Stimulated activated CD4-positive, alpha-beta T cell treated with anti-CD3 and anti-CD28 coated beads, Interleukin-15, amount 100 ng/mL, for 24 hours (primary cell): ENCODE results near the gene PLEKHN1.
A peak's percentile ranks its signal among the peaks of the same experiment; 100 is the strongest.
"Not testable (repeated sequence)": the region's sequence is repeated elsewhere in the genome, so short reads cannot be mapped to it uniquely, and the experiment has no call there.

Experiments used
- DNase-seq: peaks from one replicate; pipeline ENCODE4 v3.0.0-alpha.2; 2020

The PLEKHN1 gene

DNA sequence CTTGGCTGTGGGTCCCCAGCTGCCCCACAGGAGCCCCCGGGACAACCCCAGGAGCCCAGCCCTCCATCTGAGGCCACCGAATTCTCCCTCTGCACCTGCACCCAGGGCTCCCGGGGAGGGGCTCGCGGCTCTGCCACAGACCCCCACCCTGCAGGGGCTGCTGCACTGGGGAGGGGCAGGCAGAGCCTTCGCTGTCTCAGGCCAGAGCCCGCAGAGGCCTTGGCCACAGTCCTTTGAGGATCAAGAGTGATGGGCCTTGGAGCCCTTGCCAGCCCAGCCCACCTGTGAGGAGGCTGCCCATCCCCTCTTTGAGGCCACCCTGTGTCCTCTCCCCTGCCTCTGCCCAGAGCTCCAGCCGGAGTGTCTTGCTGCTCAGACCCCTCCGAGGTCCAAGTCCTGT lies 9.1 kb downstream of the PLEKHN1 start:
- DNase-seq, result no peak

DNA sequence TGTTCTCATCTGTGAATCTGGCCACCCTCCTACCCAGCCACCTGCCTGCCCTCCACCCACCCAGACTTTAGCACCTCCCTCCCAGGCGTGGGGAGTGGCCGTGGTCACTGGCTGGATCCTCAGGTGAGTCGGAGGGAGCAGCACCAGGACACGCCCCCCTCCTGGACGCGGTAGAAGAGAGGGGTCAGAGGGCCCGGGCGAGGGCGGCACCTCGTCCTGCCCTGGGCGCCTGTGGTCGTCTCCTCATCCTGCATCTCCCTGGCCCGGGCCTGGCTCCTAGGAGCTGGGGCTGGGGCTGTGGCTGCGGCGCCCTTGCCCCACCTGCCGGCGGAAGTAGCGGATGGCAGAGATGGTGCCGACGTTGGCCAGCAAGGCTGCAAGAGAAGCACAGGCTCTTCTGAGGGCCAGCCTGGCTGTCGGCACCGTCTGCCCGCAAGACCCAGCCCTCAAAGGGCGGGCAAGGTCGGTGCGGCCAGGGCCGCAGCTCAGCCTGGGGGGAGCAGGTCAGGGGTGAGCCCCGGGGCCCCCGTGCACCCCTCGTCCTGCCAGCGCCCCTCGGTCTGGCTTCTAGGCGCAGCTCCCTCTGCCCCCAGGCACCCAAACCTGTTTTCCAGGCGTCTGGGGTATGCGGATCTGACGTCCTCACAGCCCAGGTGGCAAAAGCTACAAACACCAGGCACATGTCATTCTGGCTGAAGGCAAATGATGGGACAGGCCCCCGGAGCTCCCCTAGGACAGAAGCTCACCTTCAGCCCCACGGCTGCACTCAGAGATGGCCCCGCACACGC lies 9.8 kb downstream of the PLEKHN1 start:
- peak; percentile 79 for DNase-seq

DNA sequence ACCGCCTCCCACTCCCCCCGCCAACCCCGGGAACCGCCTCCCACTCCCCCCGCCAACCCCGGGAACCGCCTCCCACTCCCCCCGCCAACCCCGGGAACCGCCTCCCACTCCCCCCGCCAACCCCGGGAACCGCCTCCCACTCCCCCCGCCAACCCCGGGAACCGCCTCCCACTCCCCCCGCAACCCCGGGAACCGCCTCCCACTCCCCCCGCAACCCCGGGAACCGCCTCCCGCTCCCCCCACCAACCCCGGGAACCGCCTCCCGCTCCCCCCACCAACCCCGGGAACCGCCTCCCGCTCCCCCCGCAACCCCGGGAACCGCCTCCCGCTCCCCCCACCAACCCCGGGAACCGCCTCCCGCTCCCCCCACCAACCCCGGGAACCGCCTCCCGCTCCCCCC lies 10.5 kb downstream of the PLEKHN1 start:
- DNase-seq, result not testable (repeated sequence)

DNA sequence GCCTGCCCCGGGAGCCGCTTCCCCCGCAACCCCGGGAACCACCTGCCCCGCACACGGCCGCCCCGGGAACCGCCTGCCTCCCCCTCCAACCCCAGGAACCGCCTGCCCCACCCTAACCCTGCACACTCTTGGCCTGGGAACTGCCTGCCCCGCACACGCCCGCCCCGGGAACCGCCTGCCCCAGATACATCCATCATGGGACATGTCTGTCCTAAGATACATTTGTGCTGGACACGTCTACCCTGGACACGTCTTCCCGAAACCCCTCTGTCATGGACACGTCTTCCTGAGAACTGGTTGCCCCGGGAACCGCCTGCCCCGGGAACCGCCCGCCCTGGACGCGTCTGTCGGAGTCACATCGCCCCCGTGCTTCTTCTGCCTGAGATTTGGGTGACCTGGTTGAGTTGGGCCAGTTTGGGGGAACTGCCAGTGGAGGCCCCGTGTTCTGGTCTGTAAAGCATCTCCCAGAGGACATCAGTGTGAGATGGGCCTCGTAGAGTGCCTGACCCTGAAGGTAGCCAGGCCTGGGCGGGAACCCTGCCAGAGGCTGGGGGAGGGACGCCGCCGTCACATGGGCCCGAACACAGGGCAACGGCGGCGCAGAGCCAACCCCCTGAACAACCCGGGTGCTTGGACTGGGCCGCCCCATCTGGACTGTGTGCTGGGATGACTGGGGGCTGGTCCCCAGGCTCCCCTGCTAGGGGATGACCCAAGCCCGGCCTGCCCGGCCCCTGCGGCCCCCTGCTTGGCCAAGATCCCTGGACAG lies 12.0 kb downstream of the PLEKHN1 start:
- no peak for DNase-seq

DNA sequence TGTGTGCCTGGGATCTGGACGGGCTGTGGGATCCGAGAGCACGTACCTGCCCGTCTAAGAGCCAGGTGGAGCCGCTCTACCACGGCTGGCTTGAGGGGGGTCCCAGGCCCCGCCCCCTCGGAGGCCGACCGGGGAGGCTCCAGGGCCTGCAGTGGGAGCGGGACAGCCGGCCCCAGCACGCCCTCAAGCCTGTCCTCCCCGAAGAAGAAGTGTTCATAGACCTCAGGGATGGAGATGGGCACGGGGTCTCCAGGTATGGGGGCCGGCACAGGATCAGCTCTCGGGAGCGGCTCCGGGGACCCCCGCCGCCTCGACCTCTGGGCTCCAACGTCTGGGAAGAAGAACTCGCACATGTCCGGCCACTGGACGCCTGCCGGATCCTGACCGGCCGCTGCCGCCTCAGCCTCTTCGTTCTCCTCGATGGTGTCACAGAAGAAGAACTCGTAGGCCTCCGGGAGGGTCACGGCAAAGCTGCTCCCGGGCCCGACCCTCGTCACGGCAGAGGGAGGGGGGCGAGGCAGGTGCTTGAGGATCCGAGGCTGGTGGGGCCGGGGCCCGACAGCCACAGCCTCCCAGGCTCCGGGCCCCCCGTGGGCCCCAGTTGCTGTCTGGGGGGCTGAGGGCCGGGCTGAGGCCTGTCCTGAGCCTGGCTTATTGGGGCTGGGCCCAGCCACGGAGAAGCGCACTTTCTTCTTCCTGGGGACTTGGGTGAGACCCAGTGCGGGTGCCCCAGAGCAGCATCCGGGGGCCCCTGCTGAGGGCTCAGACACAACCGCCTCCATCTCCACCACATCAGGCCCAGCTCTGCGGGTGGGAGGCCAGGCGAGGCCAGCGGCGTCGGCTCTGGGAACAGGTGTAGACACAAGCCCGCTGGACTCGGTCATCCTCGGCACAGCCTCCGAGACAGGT lies 12.8 kb downstream of the PLEKHN1 start:
- DNase-seq, result no peak

DNA sequence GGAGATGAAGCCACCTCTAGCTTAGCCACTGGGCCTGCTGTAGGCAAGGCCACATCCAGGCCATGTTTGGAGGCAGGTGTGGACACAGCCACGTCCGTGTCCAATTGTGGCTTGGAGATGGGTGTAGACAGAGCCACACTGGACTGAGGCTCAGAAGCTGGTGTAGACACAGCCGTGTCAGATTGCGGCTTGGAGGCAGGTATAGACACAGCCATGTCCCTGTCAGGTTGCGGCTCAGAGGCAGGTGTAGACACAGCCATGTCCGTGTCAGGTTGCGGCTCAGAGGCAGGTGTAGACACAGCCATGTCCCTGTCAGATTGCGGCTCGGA lies 13.4 kb downstream of the PLEKHN1 start:
- no peak for DNase-seq

DNA sequence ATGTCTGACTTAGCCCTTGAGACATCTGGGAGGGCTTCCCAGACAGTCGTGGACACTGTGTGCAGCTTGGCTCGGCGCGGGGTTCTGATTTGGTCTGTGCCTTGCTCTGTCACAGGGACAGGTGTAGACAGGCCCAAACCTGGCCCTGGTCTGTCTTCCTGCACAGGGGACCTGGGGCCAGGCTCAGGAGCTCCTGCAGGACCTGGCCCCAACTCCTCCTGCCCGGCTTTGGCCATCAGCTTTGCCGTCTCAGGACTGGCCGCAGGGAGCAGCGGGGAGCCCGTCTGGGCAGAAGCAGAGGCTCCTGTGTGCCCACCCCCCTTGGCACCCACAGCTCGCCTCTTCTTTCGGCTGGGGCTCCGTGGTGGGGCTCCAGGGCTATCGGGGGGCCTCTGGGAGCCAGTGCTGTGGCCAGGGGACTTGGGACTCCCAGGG lies 13.9 kb downstream of the PLEKHN1 start:
- DNase-seq, result no peak

DNA sequence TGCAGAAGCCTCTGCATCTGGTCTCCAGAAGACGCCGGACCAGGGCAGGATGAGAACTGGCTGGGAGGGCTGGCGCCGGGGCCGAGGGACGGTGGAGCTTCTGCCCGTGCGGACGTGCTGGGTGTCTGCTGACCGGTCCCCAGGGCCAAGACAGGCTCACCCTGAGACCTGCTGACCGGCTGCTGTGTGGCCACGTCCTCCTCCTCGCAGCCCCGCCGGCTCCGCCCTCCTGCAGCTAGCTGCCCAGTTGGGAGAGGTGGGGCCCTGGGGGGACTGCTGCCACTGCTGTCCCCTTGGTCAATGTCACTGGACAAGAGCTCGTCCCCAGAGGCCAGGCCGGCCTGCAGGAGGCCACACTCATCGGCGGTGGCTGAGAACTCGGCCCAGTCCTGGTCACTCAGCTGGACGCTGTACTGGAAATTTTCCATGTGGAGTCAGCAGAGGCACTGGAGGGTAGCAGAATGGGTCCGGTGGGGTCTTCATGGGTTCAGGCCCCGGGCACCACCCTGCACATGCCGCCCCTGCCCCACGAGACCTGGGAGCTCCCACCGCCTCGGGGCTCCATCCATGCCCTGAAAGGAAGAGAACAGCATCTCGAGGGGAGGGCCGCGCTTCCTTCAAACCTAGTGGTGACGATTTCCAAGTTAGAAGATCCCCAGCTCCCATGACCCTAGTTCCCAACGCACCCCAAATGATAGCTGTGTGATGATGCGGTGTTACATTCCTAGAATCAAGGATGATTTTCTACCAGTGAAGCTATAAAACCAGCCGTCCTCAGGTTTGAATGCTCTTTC lies 14.5 kb downstream of the PLEKHN1 start:
- DNase-seq, result no peak

DNA sequence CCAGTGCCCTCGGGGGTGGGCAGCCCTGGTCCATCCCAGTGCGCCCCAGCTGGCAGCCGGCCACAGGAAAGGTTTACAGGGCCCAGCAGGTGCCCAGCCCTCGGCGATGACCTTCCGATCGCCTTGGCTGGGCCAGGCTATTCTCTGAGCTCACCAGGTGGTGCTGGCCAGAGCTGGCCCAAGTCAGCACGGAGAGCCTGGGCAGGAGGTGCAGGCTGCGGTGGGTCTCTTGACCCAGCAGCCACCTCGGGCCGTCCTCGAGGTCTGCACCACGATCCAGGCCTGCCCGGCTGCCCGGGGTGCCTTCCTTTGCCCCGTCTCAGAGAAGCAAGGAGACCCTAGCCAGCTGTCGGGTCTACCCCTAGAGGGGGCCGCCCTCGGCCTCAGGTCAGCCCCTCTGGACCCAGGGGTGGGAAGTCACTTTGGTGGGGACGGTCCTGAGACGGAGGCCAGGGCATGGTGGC lies 15.2 kb downstream of the PLEKHN1 start:
- DNase-seq, result no peak

DNA sequence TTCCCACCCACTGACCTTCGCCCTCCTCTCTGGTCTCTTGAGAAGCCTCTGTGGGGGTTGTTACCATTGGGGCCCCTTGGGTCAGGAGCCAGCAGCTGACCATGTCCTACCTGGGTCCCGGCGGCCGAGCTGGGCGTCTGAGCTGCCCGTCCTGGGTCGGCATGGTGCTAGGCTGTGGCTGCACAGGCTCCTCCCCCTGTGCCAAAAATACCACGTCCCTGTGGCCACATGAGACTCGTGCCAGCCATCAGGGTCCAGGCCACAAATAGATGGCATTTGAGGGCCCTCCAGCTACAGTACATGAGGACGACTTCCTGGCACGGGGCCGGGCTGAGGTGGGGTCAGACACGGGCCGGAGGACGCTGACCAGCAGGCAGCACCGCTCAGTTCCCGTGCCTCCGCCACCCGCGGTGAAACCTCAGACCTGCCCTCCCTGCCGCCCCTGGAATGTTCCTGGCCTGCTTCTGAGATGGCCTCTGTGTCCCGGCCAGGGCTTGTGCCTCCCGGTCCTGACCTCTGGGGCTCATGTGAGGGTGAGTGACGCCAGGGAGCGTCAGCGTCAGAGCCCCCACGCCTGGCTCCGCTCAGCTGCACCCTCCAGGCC lies 15.8 kb downstream of the PLEKHN1 start, which contains the start of gene PERM1:
Gene PERM1 (minus strand): TSS at position 139 of the 604 bp plus-strand sequence. CDS start 1,064 bp downstream, outside the sequence.
- no peak for DNase-seq

DNA sequence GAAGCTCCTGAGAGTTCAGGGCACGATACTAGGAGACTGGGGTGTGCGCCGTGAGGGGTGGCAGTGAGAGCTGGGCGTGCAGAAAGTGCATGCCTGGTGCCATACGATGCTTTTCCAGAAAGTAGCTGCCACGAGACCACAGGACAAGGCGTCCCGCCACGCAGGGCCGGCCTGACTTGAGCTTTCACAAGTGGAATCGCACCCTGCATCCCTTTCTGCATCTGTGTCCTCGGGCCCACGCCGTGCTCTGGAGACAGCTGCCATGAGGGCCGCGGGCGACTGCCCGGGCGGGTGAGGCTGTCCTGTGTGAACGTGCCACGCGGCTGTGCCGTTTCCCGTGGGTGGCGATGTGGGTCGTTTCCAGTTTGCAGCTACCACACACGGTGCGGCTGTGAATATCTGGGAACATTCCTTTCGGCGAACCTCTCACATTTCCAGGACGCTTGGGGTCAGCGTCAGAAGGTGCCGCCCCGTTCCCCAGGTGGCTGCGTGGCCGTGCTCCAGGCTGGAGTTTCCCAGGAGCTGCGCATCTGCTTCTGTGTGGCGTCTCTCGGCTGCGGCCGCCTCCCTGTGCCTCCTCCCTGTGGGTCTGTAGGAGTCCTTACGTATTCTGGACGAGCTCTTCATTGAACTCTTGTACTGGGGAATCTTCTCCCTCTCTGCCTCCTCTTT lies 16.6 kb downstream of the PLEKHN1 start:
- no peak for DNase-seq

DNA sequence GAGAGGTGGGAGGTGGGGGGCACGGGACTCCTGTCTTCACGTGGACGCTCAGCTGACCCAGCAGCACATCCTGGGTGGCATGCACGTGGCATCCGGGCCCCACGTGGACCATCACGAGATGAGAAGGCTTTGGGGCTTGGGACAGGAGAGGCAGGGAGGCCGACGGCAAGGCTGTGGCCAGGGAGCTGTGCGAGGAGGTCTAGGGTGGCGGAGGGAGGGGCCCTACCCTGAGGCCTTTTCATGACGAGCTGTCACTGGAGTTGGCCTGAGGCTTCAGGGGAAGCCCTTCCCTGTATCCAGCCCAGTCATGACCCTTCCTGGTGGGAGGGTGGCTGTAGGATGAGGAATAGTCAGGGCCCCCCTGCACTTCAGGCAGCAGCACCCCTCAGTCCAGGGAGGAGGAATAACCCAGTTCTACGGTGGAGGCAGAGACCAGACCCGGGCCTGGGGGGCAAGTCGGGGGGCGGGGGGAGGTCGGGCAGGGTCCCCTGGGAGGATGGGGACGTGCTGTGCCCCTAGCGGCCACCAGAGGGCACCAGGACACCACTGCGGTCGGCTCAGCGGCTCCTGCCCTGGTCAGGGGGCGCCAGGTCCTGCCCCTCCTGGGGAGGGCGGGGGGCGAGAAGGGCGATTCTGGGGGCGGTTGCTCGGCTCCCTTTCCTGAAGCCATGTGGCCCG lies 17.7 kb downstream of the PLEKHN1 start:
- DNase-seq, result peak; percentile 69

DNA sequence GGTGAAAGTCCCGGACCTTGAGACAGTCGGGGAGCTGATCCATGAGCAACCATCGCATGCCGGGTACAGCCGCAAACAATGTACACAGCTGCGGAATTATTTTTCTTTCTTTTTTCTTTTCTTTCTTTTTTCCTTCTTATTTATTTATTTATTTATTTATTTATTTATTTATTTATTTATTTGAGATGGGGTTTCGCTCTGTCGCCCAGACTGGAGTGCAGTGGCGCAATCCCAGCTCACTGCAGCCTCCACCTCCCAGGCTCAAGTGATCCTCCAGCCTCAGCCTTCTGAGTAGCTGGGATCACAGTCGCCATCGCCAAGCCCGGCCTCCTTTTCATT lies 18.2 kb downstream of the PLEKHN1 start:
- no peak for DNase-seq

DNA sequence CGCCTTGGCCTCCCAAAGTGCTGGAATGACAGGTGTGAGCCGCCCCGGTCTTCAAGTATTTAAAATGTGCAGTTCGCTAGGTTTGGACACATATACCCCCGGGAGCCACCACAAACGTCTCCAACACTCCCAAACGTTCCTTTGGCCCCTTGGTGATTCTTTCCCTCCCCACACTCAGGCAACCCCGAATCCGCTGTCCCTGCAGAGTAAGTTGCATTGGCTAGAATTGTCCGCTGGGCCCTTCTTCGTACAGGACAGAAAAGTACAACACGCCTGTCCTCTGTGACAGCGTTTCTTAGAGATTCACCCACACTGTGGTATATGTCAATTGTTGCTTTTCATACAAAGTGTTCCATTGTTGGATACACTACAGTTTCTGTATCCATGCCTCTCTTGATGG lies 18.8 kb downstream of the PLEKHN1 start:
- no peak for DNase-seq

DNA sequence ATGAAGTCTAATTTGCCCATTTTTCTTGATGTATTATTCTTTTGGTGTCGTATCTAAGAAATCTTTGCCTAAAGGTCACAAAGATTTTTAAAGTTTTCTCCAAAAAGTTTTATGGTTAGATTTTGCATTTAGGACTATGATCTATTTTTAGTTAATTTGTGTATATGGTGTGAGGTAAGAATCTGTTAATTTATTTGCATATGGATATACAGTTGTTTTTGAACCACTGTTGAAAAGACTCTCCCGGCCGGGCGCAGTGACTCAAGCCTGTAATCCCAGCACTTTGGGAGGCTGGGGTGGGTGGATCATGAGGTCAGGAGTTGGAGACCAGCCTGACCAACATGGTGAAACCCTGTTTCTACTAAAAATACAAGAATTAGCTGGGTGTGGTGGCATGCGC lies 21.8 kb downstream of the PLEKHN1 start:
- not testable (repeated sequence) for DNase-seq

DNA sequence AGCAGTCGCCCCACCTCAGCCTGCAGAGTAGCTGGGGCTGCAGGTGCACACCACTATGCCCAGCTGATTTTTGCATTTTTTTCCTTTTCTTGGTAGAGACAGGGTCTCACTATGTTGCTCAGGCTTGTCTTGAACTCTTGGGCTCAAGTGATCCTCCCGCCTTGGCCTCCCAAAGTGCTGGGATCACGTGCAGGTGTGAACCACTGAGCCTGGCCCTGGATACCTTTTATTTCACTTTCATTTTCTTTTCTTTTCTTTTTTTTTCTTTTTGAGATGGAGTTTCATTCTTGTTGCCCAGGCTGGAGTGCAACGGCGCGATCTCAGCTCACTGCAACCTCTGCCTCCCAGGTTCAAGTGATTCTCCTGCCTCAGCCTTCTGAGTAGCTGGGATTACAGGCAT lies 25.0 kb downstream of the PLEKHN1 start:
- DNase-seq, result not testable (repeated sequence)

DNA sequence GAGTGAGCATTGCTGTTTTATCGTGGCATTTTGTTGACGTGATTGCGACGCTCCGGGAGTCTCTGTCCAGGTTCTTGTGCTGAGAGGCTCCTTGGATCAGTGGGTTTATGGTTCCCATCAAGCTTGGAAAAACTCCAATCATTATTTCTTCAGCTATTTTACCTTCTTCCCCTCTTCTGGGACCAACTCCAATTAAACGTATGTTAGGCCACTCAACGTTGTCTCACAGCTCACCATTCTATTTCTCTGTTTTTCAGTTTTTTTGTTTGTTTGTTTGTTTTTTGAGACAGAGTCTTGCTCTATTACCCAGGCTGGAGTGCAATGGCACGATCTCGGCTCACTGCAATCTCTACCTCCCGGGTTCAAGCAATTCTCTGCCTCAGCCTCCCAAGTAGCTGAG lies 25.6 kb downstream of the PLEKHN1 start:
- no peak for DNase-seq

DNA sequence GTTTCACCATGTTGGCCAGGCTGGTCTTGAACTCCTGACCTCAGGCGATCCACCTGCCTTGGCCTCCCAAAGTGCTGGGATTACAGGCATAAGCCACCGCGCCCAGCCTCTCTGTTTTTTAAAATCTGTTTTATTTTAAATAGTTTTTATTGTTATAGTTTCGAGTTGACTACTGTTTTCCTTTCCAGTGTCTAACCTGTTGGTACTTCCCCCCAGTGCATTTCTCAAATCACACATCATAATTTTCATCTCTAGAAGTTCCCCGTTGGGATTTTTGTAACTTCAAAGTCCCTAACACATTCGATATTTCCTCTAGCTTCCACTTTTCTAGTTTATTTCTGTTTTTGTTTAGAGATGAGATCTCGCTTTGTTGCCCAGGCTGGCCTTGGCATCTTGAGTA lies 26.1 kb downstream of the PLEKHN1 start:
- DNase-seq, result no peak

DNA sequence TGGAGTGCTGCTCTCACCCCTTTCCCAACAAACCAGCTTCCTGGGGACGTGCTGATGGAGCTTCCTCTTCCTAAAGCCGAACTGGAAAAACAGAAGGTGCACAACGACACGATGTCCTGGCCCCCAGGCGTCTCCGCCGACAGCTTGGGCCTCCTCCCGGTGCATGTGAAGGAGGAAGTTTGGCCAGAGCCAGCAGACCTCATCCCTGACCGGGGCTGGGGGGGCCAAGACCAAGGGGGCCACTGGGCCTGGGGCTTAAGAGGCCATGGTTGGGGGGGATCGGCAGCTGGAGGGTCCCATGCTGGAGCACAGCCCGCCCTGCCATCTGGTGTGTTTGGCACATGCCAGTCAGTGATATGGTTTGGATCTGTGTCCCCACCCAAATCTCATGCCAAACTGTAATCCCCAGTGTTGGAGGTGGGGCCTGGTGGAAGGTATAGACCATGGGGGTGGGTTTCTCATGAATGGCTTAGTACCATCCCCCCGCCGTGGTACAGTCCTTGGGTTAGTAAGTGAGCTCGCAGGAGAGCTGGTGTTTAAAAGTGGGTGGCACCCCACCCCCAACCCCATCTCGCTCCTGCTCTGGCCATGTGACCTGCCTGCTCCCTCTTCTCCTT lies 27.2 kb downstream of the PLEKHN1 start:
- no peak for DNase-seq

DNA sequence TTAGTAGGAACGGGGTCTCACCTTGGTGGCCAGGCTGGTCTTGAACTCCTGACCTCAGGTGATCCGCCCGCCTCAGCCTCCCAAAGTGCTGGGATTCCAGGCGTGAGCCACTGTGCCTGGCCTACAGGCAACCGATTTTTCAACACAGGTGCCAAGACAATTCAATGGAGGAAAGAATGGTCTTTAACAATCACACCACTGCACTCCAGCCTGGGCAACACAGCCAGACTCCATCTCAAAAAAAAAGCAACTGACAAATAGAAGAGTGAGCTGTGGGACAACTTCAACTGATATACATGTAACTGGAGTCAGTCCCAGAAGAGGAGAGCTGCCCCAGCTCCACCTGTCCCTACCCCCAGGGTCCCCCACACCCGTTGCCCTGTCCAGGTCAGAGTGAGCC lies 28.3 kb downstream of the PLEKHN1 start:
- not testable (repeated sequence) for DNase-seq
